GM10847 (cell line): ENCODE measurements around the gene KCNA10.

Experiments used
- POLR2A ChIP-seq: IDR thresholded peaks from 2 replicates; pipeline ENCODE4 v1.6.1; 2011; ENCODE audit not compliant: insufficient read length; ENCODE audit errors: extremely low read depth

KCNA10 gene

DNA sequence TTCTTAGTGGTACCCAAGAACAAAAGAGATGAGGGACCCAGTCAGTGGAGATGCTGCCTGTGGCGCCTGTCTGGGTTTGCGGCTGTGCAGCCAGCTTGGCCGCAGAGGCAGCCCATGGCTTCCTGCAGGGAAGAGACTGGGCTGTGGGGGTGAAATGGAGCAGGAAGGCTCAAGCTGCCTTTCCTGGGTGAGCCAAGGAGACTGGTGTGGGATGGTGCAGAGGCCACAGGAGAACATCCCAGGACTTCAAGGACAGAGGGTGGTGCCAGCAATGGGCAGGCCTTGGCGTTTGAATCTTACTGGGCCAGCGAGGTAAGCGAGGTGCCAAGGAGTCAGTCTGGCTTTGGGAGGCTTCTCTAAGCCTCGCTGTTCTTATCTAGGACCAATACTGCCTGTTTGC is 26.4 kb downstream of the KCNA10 start:
- no peak for TF ChIP-seq POLR2A

DNA sequence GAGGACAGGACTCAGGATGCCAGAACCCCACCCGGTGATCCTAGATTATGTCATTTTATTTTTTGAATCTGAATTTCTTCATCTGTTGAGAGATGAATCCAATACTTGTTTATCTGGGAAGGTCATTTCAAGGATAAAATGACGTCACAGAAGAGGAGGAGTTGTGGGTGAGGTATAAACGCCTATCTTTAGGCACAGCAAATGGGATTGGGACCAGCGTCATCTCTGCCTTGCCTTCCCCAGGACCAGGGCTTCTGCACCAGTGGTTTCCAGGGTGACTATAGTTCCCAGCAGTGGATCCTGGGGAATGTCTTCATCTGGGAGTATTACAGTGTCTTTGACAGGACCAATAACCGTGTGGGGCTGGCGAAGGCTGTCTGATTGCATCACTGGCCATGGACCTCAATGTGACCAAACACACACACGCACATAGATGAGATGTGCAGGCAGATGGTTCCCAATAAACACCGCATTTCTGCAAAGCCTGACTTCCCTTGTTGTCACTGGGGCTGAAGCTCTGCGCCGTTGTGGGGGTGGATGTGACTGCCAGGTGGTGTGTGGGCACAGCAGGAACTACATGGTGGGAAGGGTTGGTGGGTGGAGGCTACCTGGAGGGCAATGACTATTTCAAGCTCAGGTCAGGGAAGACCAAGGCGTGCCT is 28.1 kb downstream of the KCNA10 start:
- TF ChIP-seq POLR2A: no peak

GRCh38 chr1:110489973-110490542 is 28.9 kb downstream of the KCNA10 start:
- no peak for TF ChIP-seq POLR2A

GRCh38 chr1:110489406-110489805 is 29.6 kb downstream of the KCNA10 start:
- TF ChIP-seq POLR2A: no peak

DNA sequence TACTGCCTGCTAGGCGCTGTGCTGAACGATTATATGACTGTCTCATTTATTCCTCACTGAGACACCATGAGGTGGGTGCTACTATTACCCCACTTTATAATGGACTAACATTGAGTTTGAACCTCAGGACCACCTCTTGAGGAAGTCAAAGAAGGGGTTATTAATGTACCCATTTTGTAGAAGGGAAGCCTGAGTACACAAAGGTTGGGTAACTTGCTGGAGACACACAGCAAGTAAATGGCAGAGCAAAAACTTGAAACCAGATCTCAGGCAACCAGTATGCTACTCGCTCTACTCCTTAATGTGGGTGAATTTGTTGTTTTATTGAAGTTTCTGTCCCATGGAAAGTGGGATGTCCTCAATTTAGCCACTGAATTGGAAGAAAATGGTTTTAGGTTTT is 30.1 kb downstream of the KCNA10 start:
- TF ChIP-seq POLR2A: no peak

DNA sequence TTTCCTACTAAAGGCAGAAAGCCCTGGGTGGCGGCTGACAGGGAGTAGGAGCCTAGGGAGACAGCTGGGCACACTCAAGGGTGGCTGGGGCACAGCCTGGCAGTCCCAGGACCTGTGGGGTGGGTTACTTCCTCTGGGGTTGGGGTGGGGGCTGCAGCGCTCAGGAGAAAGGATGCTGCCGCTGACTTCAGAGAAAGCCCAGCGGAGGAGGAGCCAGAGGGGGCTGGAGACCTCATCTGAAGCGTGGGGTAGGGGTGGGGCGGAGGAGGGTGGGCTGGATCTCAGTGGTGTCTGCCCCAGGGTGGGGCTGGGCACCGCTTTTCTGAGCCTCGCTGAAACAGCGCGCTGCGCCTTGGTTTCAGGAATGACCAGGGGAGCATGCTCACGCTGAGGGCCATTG is 30.8 kb downstream of the KCNA10 start:
- no peak for TF ChIP-seq POLR2A

DNA sequence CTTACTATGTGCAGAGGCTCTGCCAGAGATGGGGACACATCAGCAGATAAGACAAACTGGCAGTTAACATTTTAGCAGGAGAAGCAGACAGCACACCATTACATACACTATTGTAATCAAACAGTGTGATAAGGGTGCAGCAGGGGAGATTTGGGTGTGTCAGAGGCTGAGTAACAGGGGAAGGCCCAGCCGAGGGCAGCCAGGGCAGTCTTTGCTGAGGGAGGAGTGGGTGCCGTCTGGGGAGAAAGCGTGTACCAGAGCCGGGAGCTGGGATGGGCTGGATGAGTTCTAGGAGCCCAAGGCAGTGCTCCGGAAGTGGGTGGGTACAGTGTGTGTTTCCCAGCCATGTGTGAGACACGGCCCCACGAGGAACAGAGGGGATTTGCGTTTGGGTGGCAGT is 31.2 kb downstream of the KCNA10 start:
- no peak for TF ChIP-seq POLR2A

GRCh38 chr1:110485725-110486124 is 33.2 kb downstream of the KCNA10 start:
- TF ChIP-seq POLR2A: no peak

- TF ChIP-seq POLR2A: no peak
Observed at GRCh38 chr1:110484801-110485200, 34.2 kb downstream of the KCNA10 start.

GRCh38 chr1:110483308-110483685 is 35.7 kb downstream of the KCNA10 start:
- TF ChIP-seq POLR2A: no peak

GRCh38 chr1:110482662-110483307 is 36.2 kb downstream of the KCNA10 start:
- TF ChIP-seq POLR2A: no peak

GRCh38 chr1:110481968-110482623 is 36.9 kb downstream of the KCNA10 start:
- no peak for TF ChIP-seq POLR2A

DNA sequence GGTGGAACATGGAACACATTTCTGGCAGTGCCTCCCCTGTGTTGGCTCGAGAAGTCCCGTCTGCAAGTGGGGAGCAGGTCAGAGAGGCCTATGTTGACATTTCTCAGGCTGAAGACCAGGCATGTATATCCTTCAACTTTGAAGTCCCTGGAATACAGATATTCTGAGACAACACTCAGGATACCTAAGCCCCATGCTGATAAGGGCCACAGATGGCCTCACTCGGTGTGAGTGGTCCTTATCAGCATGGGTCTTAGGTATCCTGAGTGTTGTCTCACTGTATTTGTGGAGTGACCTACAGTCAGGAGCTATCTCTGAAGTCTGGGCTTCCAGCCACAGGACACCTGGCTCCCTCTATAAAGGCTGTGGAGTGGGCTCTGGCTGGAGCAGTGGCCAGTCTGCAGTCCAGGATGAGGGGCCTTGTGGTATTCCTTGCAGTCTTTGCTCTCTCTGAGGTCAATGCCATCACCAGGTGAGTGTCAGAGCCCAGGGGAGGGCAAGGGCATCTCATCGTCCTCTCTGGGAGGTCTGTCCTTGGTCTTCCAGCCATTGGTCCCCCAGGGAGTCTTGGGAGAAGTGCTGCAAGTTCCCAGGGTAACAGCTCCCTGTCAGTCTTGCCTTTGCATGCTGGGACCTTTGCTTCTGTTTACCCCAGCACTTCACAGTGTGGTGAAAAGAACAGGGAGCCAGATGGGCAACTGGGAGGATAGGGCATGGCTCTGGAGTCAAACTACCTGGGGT is 38.4 kb downstream of the KCNA10 start:
- TF ChIP-seq POLR2A: no peak

- TF ChIP-seq POLR2A: no peak
Observed at GRCh38 chr1:110478886-110479285, 40.1 kb downstream of the KCNA10 start.

- TF ChIP-seq POLR2A: no peak
Observed at GRCh38 chr1:110477967-110478640, 40.9 kb downstream of the KCNA10 start.
